ENCODE data around the gene NAGK. TPM values are rescaled to one million over a fixed set of nuclear protein-coding genes. Genes with fewer than 3 reads are reported as not detected.

The NAGK gene
- total and polyA plus RNA-seq, 9 of the 15 experiments (the other 6 are each of a cell fraction or from before 2014, with no cell fraction given) = 4.9 to 14.9 (median 10.6) TPM

- TF ChIP-seq FOS (IDR thresholded peaks at IDR 0.05; ENCODE audit: extremely low read depth, insufficient read length) = no peak
- TF ChIP-seq NFYB (IDR thresholded peaks at IDR 0.05; ENCODE audit: extremely low read depth, insufficient read length) = no peak
- TF ChIP-seq ZNF184 (CRISPR knock-in tag; IDR thresholded peaks at IDR 0.05) = no peak
- TF ChIP-seq ZNF398 (CRISPR knock-in tag; IDR thresholded peaks at IDR 0.05) = no peak
- no peak for TF ChIP-seq FOXA3 (CRISPR knock-in tag; conservative IDR thresholded peaks at IDR 0.05 in 1 of 2, IDR thresholded peaks at IDR 0.05 in 1 of 2)
- no peak for FAIRE-seq
- Histone ChIP-seq H3K27me3 (ENCODE audit: control insufficient read depth in 2 of 2, insufficient read depth in 2 of 2, low read length in 2 of 2) (no peaks in the 10 kb centered on the region), H3K9me3 (replicated peaks; ENCODE audit: control insufficient read depth, insufficient read depth, low read depth, low read length) (no peaks in the 10 kb centered on the region), H3K4me1 (replicated peaks in 1 of 2; ENCODE audit: control insufficient read depth in 2 of 2, insufficient read depth in 2 of 2, low read length in 2 of 2) (peaks cover 16 to 23% of the 10 kb centered on the region in 2 experiments), H3K9ac (ENCODE audit: insufficient read depth in 1 of 2, low read depth in 2 of 2, low read length in 2 of 2) (peak overlapping the region in 1 of 2 experiments; percentile 29; a peak in 1 of 4 replicates), H3K4me2 (ENCODE audit: insufficient read depth, low read length) (no peak overlapping the region), H3K27ac (ENCODE audit: extremely low read depth, low read depth, low read length) (no peak overlapping the region), H3K4me3 (no peak overlapping the region), H3K36me3 (ENCODE audit: control insufficient read depth, insufficient read depth, low read length) (peaks cover 6% of the 10 kb centered on the region; the same call in 2 of the 3 replicates), H2AFZ (ENCODE audit: low read depth, low read length) (no peak overlapping the region), H4K20me1 (replicated peaks; ENCODE audit: control insufficient read depth, insufficient read depth, low read length) (0 out of 2 replicates have a peak, but pooled peaks cover 3% of the 10 kb centered on the region), H3K9me1 (ENCODE audit: control insufficient read depth, insufficient read depth, low read length) (peaks cover 3% of the 10 kb centered on the region), H3K79me2 (ENCODE audit: control insufficient read depth, insufficient read depth, low read length) (peaks cover 10% of the 10 kb centered on the region; the same call in 2 of the 3 replicates)
- ChIA-PET CTCF (ENCODE audit: low intra/inter-chr PET ratio) (no interaction called here), POLR2A (no interaction called here)
- in situ Hi-C loops (cut with MboI) = no loop called here
- 93% methylated on average over 8 of the region's 8 CpGs for WGBS (ENCODE audit: insufficient coverage, low coverage, missing lambda C conversion rate)
- intact Hi-C loops (cut with micrococcal nuclease) = no loop called here
- no TSS peak for BruUV-seq (replicated peaks)
- ATAC-seq = no peak
- DNase-seq (ENCODE audit: extremely low read depth in 1 of 4, low spot score in 3 of 4) = peak in 1 of 4 experiments; percentile 2
Observed at GRCh38 chr2:71073475-71073874, 5.0 kb downstream of the NAGK start.

All from K562 (cell line).